Dedifferentiated amniotic fluid mesenchymal stem cell (primary cell): ENCODE data around the gene APBB2.

Source experiments
- DNase-seq: peaks from one replicate; pipeline ENCODE4 v3.0.0-alpha.2; 2016; ENCODE audit errors: extremely low spot score

Gene APBB2

DNA sequence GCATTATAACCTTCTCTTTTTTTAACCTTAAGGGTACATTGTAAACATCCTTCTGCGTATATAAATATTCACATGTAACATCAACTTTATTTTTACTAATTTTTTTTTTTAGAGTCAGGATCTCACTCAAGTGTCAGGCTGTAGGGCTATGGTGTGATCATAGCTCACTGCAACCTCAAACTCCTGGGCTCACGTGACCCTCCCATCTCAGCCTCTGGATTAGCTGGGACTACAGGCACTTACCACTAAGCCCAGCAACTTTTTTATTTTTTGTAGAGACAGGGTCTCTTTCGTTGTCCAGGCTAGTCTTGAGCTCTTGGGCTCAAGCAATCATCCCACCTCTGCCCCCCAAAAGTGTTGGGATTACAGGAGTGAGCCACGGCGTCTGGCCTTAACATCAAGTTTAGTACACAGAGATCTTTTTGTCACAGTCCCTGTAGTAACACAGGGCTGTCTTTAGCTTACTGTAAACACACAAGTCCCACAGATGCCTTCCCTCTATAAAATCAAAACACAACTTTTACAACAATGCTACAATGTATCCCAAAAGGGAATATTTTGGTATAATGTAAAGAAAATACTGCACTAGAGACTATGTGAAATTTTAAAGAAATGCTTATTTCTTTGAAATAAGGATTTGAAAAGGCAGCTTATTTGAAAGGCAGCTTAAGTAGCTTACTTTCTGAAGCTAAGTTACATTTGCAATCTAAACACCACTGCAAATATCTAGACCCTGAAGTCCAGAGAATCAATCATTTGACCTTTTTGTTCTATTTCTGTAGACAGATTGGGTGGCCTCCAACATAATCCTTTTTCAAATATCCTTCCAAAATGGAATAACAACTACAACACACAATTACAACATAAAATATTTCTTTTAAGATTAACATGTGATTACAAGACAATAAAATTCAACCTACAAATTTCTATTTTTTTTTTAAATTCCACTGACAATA lies 116.0 kb downstream of the APBB2 start:
- no peak for DNase-seq

DNA sequence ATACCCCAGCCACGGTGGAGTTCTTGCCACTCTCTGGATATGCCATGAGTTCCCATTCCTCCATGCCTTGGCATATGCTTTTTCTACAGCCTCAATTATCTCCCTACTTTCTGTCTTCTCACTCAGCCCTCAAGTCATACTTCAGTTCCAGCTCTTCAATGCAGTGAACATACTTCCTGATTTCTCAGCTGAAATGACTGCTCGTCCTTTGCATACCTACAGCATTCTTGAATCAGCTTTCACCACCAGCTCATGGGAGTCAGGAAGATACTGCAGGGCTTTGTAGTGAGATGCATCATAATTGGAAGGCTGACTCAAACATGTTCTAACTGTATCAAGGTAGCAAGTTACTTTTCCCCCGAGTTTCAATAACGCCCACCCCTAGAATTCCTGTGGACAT lies 118.4 kb downstream of the APBB2 start:
- DNase-seq = no peak

DNA sequence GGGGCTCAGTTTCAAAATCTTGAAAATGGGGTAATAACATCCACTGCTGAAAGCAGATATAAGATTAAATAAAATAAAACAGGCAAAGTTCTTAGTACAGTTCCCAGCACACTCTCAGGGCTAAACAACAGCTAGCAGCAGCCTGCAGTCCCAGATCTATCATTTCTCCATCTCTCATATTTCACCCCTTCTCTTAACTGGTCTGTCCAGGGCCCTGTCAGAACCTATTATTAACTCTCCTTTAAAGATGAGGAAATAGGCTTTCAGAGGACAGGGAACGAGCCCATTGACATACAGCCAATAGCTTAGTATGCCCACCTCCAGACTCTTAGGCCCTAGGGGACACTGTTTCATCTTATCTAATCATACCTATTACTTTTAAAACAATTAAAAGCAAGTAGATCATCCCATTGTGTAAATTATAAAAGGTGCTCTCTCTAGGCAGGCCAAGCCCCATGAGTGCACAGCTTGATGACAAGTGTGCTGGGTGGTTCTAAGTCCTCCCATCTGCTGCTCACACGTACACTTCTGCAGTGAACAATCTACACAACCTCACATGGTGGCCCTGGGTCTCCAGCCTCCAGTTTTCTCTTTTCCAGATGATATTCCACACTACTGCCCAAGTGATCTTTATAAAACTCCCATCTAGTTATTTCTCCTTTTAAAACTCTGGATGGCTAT lies 119.0 kb downstream of the APBB2 start:
- DNase-seq = no peak

DNA sequence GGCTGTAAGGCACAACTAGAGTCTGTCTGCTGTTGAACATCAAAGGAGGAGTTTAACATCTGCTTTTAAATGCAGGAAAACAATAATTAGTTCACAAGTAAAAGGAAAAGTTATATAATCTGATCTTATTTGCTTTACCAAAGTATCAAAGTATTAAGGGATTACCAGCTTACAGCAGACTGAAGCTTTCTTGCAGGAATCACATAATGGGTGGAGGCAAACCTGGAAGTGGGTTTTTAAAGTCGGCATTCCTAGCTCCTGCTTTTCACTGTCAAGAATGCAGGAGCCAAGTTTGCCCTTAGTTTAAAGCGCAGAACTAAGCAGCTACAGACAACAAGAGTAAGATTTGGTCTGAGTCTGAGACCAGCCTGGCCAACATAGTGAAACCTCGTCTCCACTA lies 122.2 kb downstream of the APBB2 start:
- no peak for DNase-seq

DNA sequence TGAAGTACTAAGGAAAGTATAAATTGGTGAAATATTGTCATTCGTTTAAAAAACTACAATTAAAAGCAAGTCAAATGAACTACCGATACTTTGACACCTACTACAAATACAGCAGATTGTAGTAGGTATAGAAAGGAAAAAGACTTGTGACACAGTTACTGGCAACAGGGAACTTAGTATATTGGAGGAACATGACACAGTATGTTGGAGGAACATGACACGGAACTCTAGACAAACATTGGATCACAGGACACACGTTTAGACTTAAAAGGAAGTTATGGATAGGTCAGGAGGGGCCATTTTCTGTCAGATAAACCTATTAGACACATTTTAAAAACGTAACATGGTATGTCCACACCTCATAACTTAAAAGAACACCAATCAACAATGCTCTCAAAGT lies 132.5 kb downstream of the APBB2 start:
- no peak for DNase-seq

DNA sequence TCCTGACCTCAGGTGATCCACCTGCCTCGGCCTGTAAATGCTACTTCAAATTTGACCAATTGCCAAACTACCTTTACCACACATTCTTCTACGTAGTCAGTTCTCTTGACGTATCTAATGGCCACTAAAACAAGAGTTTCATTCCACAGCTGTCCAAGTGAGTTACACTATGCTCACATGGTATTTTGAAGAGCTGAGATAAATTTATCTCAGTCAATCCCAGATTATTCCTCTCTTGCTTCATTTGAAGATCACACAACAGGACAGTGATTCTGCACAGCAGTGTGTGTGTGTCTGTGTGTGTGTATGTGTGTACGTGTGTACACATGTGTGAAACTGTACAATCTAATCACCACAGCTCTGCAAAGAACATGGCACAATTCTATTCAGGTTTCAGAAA lies 133.4 kb downstream of the APBB2 start:
- DNase-seq = no peak

DNA sequence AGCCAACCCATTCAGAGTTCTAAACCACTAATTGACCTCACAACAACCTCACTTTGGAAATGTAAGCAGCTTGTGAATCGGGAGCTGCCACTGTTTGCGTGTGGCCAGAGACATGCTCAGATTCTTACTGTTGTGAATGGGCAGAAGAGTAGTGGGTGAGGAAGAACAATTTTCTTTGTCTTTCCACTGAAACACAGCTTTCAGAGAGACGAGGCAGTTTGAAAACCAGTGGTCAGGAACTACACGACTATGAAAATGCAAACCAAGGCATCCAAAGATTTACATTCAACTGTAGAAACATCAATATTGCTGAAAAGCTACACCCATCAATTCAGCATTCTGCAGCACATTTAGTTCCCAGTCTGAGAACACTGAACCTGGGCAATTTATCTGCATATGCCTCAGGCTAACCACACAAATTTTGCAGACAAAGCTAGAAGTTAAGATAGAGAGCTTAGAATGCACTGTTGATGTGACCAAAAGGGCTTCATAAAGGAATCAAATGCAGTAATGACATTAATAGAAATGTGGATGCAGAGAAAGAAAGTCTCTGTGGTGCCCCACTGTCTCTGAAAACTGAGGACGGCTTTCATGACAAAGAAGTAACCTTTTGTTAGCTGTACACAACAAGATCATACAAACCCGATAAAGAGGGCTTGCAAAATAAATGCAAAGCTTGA lies 134.3 kb downstream of the APBB2 start:
- no peak for DNase-seq

DNA sequence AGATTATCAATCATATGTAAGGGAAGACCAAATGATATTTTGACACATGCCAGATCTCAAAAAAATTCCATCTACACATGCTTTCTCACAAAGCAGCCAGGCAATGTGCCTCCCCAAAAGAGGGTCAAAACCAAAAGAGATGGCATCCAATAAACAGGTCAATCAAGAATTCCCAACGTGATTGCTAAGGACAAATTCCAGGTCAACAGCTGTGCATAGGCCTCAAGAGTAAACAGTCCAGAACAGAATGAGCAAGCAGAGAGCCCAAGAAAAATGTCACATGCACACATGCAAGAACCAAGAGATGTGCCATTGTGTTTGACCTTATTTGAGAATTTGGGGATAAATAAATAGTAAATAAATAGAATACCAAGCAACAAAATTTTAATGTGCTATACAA lies 136.7 kb downstream of the APBB2 start:
- no peak for DNase-seq

DNA sequence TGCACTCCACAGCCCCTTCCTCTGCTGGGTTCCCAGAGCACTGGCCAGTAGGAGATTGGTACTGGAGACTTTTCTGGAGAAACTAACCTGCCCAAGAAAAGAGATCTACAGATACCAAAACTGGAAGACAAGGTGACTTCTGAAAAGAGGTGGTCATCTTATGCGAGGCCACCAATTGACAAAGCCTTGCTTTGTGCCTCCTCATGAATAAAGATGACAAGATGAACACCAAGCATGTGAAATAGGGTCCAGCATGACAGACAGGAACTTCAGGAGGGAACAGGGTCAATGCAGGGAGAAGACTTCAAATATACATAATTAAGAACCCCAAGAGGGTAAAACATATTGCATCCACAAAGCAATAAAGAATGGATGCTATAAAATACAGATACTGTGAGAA lies 137.9 kb downstream of the APBB2 start:
- no peak for DNase-seq

DNA sequence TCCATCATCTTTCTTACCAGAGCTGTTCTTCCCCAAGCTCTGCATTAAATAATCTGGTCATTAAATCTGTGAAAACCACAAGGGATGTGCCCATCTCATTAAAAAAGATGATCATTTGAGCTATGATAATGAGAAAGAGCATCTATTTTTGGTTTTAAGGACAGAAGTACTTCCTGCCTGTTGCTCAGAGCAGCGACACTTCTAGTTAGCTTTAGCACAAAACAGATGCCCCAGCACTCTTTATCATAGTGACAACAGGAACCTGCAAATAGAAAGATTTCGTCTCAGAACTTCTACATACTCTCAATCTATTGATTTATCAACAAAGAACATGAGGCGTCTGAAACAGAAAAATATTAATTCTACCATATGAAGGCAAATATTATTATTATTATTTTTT lies 140.1 kb downstream of the APBB2 start:
- DNase-seq = no peak

DNA sequence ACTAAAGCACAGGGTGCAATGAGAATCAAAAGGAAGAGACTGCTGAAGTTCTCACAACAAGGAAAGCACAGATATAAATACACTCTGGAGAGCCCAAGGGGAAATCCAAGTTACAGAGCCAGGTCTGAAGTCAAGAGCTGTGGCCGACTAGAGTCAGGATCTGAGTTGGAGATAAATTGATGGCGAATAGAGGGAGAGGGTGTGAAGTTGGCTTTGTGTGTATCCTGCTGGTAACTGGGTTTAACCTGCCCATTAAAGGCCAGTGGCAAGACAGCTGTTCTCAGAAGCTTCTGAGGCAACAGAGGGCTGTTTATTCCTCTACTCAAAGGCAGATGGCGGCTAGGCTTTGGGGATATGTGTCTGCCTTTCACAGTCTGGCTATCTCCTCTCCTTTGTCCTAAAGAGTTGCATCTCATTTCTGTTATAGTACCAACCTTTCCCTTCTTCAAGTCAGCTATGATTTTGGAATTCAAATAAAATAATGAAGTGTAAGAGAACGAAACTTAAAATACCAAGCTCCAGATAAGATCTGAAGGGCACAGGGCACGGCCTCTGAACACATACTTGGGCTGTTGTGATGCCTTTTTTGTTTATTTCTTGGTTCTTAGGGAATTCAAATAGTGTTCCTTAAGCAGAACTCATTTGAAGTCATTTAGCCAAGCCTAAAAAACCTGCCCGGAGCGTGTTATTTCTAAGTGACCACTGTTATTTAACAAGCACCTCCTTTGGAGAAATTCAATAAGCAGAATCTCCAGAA lies 142.1 kb downstream of the APBB2 start:
- DNase-seq = no peak

DNA sequence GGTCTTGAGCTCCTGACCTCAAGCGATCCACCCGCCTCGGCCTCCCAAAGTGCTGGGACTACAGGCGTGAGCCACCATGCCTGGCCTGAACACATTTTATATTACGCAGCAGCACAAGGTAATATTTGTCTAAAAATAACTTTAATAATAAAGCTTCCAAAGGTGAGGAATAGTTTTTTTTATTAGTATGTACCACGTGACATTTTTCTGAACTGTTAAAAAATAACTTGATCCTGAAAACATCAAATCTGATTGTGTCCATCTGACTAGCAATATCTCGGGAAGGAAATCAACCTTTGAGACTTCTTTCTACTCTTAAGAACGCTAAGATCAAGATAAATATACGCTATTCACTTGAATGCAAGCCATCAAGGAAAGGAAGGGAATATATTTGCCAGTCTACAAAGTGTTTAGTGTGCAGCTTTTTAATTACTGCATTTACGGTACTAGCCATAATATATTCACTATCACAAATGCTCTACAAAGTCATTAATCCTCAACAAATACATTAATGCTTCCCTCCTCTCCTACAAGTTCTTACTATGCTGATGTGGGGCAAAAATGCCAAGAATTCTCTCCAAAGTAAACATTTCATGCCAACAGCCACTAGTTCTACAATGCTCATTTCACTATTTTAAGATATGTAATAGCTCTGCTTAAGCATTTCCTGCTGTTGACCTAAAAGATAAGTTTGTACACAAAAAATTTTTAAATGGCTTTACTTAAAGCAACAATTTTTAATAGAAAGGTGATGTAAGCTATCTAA lies 143.6 kb downstream of the APBB2 start:
- DNase-seq = peak; percentile 59

DNA sequence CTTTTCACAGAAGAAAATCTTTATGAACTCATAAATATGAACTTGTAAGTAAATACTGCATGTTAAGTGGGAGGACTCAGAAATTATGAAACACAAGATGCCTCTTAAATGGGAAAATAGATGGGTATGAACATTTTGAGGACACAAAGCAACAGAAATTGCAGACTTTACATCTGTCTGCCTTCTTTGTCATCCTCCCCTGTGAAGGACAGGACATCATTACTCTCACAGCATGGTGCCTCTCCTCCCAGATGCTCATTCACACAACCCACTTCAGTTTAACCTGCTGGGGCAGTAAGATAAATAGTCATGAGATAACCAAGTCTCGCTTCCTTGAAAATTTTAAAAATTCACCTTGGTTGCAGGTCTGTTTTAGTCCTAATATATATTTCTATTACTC lies 144.5 kb downstream of the APBB2 start:
- no peak for DNase-seq

DNA sequence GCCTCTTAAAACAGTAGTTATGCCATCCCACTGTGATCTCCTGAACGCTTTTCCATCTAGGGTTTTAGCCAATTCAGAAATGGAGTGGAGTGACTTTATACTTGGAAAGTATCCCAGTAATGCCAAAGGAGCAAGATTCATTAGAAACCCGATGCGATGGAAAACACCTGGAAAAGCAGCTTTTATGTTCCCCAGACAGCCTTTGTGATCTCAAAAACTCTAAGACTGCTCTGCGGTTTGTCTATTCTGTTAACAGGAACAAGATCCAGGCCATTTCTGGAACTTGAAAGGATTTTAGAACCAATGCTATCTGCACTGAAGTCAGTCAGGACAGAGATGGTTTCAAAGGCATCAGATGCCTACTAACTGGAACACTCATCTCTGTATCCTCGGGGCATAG lies 145.1 kb downstream of the APBB2 start:
- no peak for DNase-seq

DNA sequence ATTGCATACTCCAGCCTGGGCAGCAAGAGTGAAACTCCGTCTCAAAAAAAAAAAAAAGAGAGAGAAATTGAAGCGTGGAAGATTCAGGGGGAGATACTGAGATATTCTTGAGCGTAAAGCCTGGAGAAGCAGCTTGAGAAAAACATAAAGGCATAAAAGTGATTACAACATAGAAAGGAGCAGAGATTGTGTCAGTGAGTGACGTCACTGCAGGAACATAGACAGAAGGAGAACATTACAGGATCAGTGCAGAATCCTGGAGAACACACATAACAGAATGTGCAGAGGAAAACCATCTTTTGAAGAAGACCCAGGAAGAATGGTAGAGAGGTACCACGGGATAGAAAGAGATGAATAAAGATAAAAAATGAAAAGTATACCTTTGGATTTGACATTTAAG lies 147.0 kb downstream of the APBB2 start:
- no peak for DNase-seq

DNA sequence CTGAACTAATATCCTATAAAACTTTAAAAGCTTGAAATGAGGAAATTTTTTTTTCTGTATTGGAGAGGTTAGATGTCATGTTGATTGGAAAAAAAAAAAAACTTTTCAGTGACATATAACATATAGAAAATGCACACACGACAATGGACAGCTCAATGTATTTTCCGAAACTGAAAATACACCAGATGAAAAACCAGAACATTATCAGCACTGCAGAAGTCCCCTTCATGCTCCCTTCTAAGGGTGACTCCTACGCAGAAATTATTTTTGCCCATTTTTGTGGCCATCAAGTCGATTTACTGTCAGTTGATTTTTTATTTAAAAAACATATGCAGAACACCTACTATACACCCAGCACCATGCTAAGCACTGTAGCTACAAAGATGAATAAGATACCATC lies 148.3 kb downstream of the APBB2 start:
- no peak for DNase-seq

DNA sequence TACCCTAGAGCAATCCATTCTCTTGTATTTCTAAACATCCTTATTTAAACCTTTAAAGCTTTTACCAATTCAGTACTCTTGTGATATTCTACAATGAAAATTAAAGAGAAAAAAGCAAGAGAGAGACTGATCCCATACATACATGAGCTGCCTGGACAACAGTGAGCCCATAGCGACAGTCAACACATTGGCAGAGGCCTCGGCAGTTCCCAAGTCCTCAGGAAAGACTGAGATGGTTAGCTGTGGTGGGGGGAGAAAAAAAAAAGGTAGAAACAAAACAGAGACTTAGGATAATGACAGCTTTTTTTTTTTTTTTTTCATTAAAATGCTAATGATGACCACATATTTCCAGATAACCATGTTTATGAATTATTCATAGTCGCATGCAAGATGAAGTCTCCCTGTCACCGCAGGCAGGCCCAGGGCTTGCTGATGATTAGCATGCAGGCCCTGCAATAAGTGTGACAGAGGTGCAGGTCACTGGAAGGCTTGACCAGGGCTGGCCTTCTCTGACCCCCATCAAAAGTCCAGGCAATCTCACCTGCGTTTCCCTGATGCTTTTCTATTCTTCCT lies 148.8 kb downstream of the APBB2 start:
- DNase-seq = no peak

DNA sequence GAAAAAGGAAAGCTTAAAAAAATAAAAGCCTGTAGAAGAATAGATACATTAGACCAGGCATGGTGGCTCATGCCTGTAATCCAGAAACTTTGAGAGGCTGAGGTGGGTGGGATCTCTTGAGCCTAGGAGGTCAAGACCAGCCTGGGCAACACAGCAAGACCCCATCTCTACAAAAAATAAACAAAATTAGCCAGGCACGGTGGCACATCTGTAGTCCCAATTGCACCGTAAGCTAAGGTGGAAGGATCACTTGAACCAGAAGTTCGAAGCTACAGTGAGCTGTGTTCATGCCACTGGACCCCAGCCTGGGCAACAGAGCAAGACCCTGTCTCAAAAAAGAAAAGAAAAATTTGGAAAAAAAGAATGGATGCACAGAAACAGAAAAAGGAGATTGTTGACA lies 149.4 kb downstream of the APBB2 start:
- no peak for DNase-seq

DNA sequence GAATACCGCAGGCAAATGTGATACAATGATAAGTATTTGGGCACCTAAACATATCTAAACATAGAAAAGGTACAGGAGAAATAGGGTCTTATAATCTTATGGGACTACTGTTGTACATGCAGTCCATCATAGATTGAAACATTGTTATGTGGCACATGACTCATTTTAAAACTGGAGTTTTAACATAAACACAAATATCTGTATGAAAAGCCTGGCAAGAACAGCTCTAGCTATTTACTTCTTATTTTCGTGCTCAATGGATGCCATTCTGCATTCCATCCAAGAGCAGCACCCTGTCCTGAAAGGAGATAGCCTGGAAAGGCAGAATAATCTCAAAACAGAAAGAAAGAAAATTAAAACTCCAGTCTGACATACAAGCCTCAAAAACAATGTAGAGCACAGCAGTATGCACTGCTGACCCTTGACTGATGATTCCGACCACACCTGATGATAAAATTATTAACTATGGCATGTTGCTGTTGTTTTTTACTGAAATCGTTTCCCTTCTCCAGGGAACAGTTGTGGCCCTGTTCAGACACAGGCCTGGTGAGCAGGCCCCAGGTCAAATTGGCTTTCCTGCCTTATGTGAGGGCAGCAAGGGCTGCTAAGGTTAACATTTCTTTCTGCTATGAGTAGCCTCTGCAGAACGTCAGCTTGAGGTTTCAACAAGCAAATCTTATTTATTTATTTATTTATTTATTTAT lies 152.7 kb downstream of the APBB2 start:
- DNase-seq = peak; percentile 66
